SK-N-SH (cell line): ENCODE data around the gene GGPS1. TPM values are rescaled to one million over a fixed set of nuclear protein-coding genes. Genes with fewer than 3 reads are reported as not detected.
A peak's percentile ranks its signal among the peaks of the same experiment; 100 is the strongest.

Source experiments
- CTCF ChIA-PET: fragments of 300-600, 350-600 bp; formaldehyde crosslinking; extraction: SDS; loops from one replicate; lab custom pipeline; 2021; lab: Yijun Ruan, JAX
- POLR2A ChIA-PET: fragments of 350-600 bp; sonication (Branson Sonifier 250); formaldehyde crosslinking; extraction: SDS; loops from one replicate; lab custom pipeline; 2020; ENCODE audit warnings: antibody characterized with exemption, inconsistent platforms; lab: Yijun Ruan, JAX
- DNase-seq: peaks from one replicate; pipeline ENCODE4 v3.0.0; 2012
- H2AFZ ChIP-seq: fragments of 200-600 bp; sonication (generic); 2 replicates; pipeline ENCODE4 v1.8.1; 2016; ENCODE audit warnings: antibody characterized with exemption, mild to moderate bottlenecking, low read depth
- H3F3A ChIP-seq: fragments of 200-600 bp; sonication (generic); replicated peaks from 2 replicates; pipeline ENCODE3; 2016; ENCODE audit warnings: antibody characterized with exemption, mild to moderate bottlenecking; ENCODE audit not compliant: insufficient read depth
- H3K27ac ChIP-seq, 2 experiments: fragments of 200-500 bp in 1 of 2; fragments of 200-600 bp in 1 of 2; sonication (Bioruptor generic) in 1 of 2; sonication (generic), shearing (Covaris generic) in 1 of 2; 2 replicates each; pipeline versions ENCODE4 v1.5.1 to v1.6.1; 2014 to 2016; ENCODE audit warnings: low read depth in 2 of 2, inconsistent platforms in 1 of 2, low read length in 1 of 2, mild to moderate bottlenecking in 1 of 2, mixed read lengths in 1 of 2
- H3K27me3 ChIP-seq: fragments of 200-600 bp; sonication (generic), shearing (Covaris generic); 2 replicates; pipeline ENCODE4 v1.6.1; 2016; ENCODE audit warnings: mixed run types; ENCODE audit not compliant: insufficient read depth
- H3K36me3 ChIP-seq, 2 experiments: fragments of 200-500 bp in 1 of 2; fragments of 200-600 bp in 1 of 2; sonication (Bioruptor generic) in 1 of 2; sonication (generic) in 1 of 2; replicated peaks in 1 of 2; 2 replicates each; pipeline versions ENCODE3 to v1.5.1; 2014 to 2016; ENCODE audit warnings: low read length in 1 of 2, mild to moderate bottlenecking in 1 of 2; ENCODE audit not compliant: insufficient read depth in 2 of 2, control insufficient read depth in 1 of 2
- H3K4me1 ChIP-seq, 2 experiments: fragments of 200-500 bp in 1 of 2; fragments of 200-600 bp in 1 of 2; sonication (Bioruptor generic) in 1 of 2; sonication (generic), shearing (Covaris generic) in 1 of 2; 2 replicates each; pipeline versions ENCODE4 v1.5.1 to v1.6.1; 2014 to 2016; ENCODE audit warnings: low read depth in 1 of 2, low read length in 1 of 2, mixed run types in 1 of 2; ENCODE audit not compliant: insufficient read depth in 2 of 2, control insufficient read depth in 1 of 2
- H3K4me2 ChIP-seq: fragments of 200-600 bp; sonication (generic), shearing (Covaris generic); 2 replicates; pipeline ENCODE4 v1.6.1; 2017; ENCODE audit warnings: mixed run types
- H3K4me3 ChIP-seq, 2 experiments: fragments of 200-500 bp in 1 of 2; fragments of 200-600 bp in 1 of 2; sonication (Bioruptor generic) in 1 of 2; sonication (generic), shearing (Covaris generic) in 1 of 2; 2 replicates each; pipeline versions ENCODE4 v1.5.1 to v1.8.1; 2014 to 2016; ENCODE audit warnings: low read depth in 2 of 2, inconsistent platforms in 1 of 2, low read length in 1 of 2, mild to moderate bottlenecking in 1 of 2, mixed read lengths in 1 of 2, moderate library complexity in 1 of 2
- H3K79me2 ChIP-seq: fragments of 200-600 bp; sonication (generic); 2 replicates; pipeline ENCODE4 v1.8.1; 2017; ENCODE audit warnings: mild to moderate bottlenecking; ENCODE audit not compliant: insufficient read depth
- H3K9ac ChIP-seq: fragments of 200-600 bp; sonication (generic); 2 replicates; pipeline ENCODE4 v1.6.1; 2017; ENCODE audit warnings: mixed run types
- H3K9me2 ChIP-seq: fragments of 200-600 bp; sonication (generic); 2 replicates; pipeline ENCODE4 v1.6.1; 2017; ENCODE audit warnings: mixed run types
- H3K9me3 ChIP-seq: fragments of 200-600 bp; sonication (generic); 2 replicates; pipeline ENCODE4 v1.6.1; 2017; ENCODE audit warnings: mixed run types, mild to moderate bottlenecking, moderate library complexity
- H4K20me1 ChIP-seq: fragments of 200-600 bp; sonication (generic); 2 replicates; pipeline ENCODE4 v1.6.1; 2017; ENCODE audit warnings: mild to moderate bottlenecking, mixed run types; ENCODE audit not compliant: insufficient read depth
- CHD2 ChIP-seq: fragments of 150-350 bp; IDR thresholded peaks from 2 replicates; pipeline ENCODE4 v1.6.1; 2018; ENCODE audit warnings: low read length; ENCODE audit not compliant: partially characterized antibody
- EP300 ChIP-seq, 2 experiments: IDR thresholded peaks; 2 replicates each; pipeline versions ENCODE4 v1.4.0 to v1.6.1; 2012; ENCODE audit warnings: borderline replicate concordance in 1 of 2, low read depth in 1 of 2, low read length in 1 of 2
- FOSL2 ChIP-seq: IDR thresholded peaks from 2 replicates; pipeline ENCODE4 v1.4.0; 2012; ENCODE audit warnings: low read depth, mild to moderate bottlenecking, moderate library complexity, borderline replicate concordance
- FOXJ3 ChIP-seq: sonication (generic); formaldehyde crosslinking; IDR thresholded peaks from 2 replicates; pipeline ENCODE4 v1.5.1; 2020; ENCODE audit warnings: mild to moderate bottlenecking, missing genetic modification reagents
- FOXM1 ChIP-seq: IDR thresholded peaks from 2 replicates; pipeline ENCODE4 v1.4.0; 2012; ENCODE audit warnings: low read depth, mild to moderate bottlenecking
- GABPA ChIP-seq: IDR thresholded peaks from 2 replicates; pipeline ENCODE4 v1.4.0; 2012; ENCODE audit warnings: low read depth, mild to moderate bottlenecking
- JUND ChIP-seq: IDR thresholded peaks from 2 replicates; pipeline ENCODE4 v1.4.0; 2012
- MEF2A ChIP-seq: IDR thresholded peaks from 2 replicates; pipeline ENCODE4 v1.4.0; 2012; ENCODE audit warnings: low read depth, borderline replicate concordance
- NRF1 ChIP-seq: IDR thresholded peaks from 2 replicates; pipeline ENCODE4 v1.6.1; 2012; ENCODE audit warnings: low read depth, mild to moderate bottlenecking, low read length
- POLR2AphosphoS5 ChIP-seq: IDR thresholded peaks from 2 replicates; pipeline ENCODE4 v1.6.1; 2012; ENCODE audit warnings: low read depth, low read length
- RFX5 ChIP-seq: IDR thresholded peaks from 2 replicates; pipeline ENCODE4 v1.6.1; 2012; ENCODE audit warnings: mild to moderate bottlenecking, improper control_type of control experiment, low read length
- RXRA ChIP-seq: IDR thresholded peaks from 2 replicates; pipeline ENCODE4 v1.4.0; 2012; ENCODE audit warnings: low read depth, mild to moderate bottlenecking, borderline replicate concordance
- SIN3A ChIP-seq: IDR thresholded peaks from 2 replicates; pipeline ENCODE4 v1.6.1; 2012; ENCODE audit warnings: low read depth, mild to moderate bottlenecking, low read length, moderate library complexity, borderline replicate concordance
- TEAD4 ChIP-seq: IDR thresholded peaks from 2 replicates; pipeline ENCODE4 v1.4.0; 2012; ENCODE audit warnings: mild to moderate bottlenecking, borderline replicate concordance; ENCODE audit not compliant: insufficient read depth
- YY1 ChIP-seq: IDR thresholded peaks from 2 replicates; pipeline ENCODE4 v1.4.0; 2012; ENCODE audit warnings: low read depth, mild to moderate bottlenecking
- WGBS: methylation state at CpG from one replicate; pipeline ENCODE4 v1.1.6; 2017; ENCODE audit warnings: low lambda C conversion rate; 5-methylcytosine and 5-hydroxymethylcytosine counted together
- polyA plus RNA-seq, 3 experiments: library from polyadenylated mRNA; depleted of rRNA; stranded (reverse); fragments of >200 nt; gene quantifications; 2 replicates each; pipeline ENCODE4 v1.2.3, GENCODE V29; 2012
- TF ChIP-seq, protein P1 (sequence below): IDR thresholded peaks from 2 replicates; pipeline ENCODE4 v1.6.1; 2012; ENCODE audit warnings: mild to moderate bottlenecking, low read depth, low read length, moderate library complexity
- TF ChIP-seq, protein P2 (sequence below): IDR thresholded peaks from 2 replicates; pipeline ENCODE4 v1.4.0; 2012; ENCODE audit warnings: low read depth
- TF ChIP-seq, protein P3 (sequence below): IDR thresholded peaks from 2 replicates; pipeline ENCODE4; 2012
- TF ChIP-seq, protein P4 (sequence below): IDR thresholded peaks from 2 replicates; pipeline ENCODE4 v1.4.0; 2012; ENCODE audit warnings: low read depth, borderline replicate concordance
- TF ChIP-seq, protein P5 (sequence below): fragments of 200-600 bp; sonication (generic); IDR thresholded peaks from 2 replicates; pipeline ENCODE4 v1.6.1; 2017; ENCODE audit warnings: antibody characterized with exemption, mild to moderate bottlenecking, moderate library complexity
- TF ChIP-seq, protein P6 (sequence below): fragments of 150-350 bp; IDR thresholded peaks from 2 replicates; pipeline ENCODE4 v1.6.1; 2017; ENCODE audit warnings: antibody characterized with exemption, low read length, low read depth, borderline replicate concordance

Gene GGPS1
- polyA plus RNA-seq (2012; rRNA removed) = 15.7 and 18.5 TPM in 2 replicates
- polyA plus RNA-seq (2012; cell fraction: cytosol; rRNA removed) = 25.2 and 28.2 TPM in 2 replicates
- 7.8 and 10.6 TPM in 2 replicates for polyA plus RNA-seq (2012; cell fraction: nucleus; rRNA removed)

DNA sequence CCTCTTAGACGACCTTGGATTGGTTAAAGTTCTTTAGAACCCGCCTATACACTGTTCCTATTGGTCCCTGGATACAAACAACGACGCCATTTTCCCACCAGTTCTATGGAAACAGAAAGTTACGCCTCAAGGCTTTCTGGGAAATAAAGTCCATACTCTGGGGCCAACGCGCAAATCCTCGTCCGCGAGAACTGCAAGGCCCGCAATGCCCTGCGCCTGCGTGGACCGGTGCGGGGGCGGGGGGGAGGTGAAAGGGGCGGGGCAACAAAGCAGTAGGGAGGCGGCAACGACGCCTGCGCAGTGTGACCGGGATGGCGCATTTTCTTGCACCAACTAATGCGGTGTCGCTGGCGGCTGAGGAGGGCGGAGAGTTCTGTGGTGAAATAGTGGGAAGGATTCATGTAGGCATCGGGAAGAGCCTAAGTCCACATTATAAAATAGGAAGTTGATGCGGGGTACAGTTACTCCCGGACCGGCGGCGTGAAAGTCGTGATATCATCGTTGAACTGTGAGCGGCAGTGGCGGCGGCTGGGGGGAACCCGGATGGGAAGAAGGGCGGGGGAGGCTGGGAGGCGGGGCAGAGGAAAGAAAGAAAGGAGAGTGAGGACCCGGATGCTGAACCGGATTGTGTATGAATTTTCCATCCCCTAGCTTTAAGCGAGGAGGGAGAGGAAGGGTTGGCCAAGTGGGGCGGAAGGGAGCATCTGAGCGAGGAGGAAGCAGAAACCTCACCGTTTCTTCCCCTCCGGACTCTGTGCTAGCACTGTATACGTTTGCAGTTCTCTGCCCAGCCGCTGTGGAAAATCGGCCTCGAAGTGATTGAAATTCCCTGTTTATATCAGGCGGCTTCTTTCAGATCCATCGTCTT is at the start of gene GGPS1:
GGPS1 (plus strand) TSS at position 300 of the 868 bp plus-strand sequence. CDS start 6,695 bp downstream, outside the sequence.
- Histone ChIP-seq H3K36me3 (peaks cover 14 to 28% of the 10 kb centered on the region in 2 experiments), H3K79me2 (peaks cover 87% of the 10 kb centered on the region), H3K9me3 (no peaks in the 10 kb centered on the region), H3K4me2 (peak within 1 kb of the TSS; percentile 94), H2AFZ (peak within 1 kb of the TSS; percentile 80), H3K9me2 (no peaks in the 10 kb centered on the region), H3K27ac (peak within 1 kb of the TSS; percentile 96 to 99), H3F3A (peaks cover 19% of the 10 kb centered on the region), H3K4me3 (peak within 1 kb of the TSS; percentile 86), H4K20me1 (peaks cover 58% of the 10 kb centered on the region), H3K4me1 (peaks cover 13 to 28% of the 10 kb centered on the region in 2 experiments; a peak in 3 of 4 replicates), H3K9ac (peak within 1 kb of the TSS; percentile 91), H3K27me3 (no peaks in the 10 kb centered on the region)
- POLR2A ChIA-PET = interaction anchor here (1.0 to 1.8 kb wide), 3 partner anchors 11 to 87 kb away, joined by 3 to 6 read pairs (median 5); partner anchors contain the start of gene TBCE
- WGBS = under 1% methylated on average over 54 of the region's 54 CpGs
- CTCF ChIA-PET = interaction anchor here (1.0 to 5.9 kb wide), 6 partner anchors 39 to 110 kb away, joined by 3 to 34 read pairs (median 4); partner anchors contain the start of gene TBCE
- DNase-seq = peak; percentile 92
- TF ChIP-seq RXRA (no peak), SIN3A (no peak), MEF2A (no peak), RFX5 (peak; percentile 52; the same call in 1 of the 2 replicates), CHD2 (peak; percentile 68), TEAD4 (no peak), GABPA (peak; percentile 89), YY1 (peak; percentile 85; the same call in 1 of the 2 replicates), FOSL2 (no peak), JUND (no peak), FOXM1 (no peak), FOXJ3 (CRISPR knock-in tag) (0 out of 2 replicates have a peak, but pooled peaks have one; percentile 43), EP300 (IDR thresholded peaks at IDR 0.05; ENCODE audit: borderline replicate concordance in 1 of 2, low read depth in 1 of 2, low read length in 1 of 2) (peak; percentile 8 to 13; a peak in 1 of 4 replicates), POLR2AphosphoS5 (peak; percentile 94), NRF1 (peak; percentile 71)
- TF ChIP-seq, protein P1, sequence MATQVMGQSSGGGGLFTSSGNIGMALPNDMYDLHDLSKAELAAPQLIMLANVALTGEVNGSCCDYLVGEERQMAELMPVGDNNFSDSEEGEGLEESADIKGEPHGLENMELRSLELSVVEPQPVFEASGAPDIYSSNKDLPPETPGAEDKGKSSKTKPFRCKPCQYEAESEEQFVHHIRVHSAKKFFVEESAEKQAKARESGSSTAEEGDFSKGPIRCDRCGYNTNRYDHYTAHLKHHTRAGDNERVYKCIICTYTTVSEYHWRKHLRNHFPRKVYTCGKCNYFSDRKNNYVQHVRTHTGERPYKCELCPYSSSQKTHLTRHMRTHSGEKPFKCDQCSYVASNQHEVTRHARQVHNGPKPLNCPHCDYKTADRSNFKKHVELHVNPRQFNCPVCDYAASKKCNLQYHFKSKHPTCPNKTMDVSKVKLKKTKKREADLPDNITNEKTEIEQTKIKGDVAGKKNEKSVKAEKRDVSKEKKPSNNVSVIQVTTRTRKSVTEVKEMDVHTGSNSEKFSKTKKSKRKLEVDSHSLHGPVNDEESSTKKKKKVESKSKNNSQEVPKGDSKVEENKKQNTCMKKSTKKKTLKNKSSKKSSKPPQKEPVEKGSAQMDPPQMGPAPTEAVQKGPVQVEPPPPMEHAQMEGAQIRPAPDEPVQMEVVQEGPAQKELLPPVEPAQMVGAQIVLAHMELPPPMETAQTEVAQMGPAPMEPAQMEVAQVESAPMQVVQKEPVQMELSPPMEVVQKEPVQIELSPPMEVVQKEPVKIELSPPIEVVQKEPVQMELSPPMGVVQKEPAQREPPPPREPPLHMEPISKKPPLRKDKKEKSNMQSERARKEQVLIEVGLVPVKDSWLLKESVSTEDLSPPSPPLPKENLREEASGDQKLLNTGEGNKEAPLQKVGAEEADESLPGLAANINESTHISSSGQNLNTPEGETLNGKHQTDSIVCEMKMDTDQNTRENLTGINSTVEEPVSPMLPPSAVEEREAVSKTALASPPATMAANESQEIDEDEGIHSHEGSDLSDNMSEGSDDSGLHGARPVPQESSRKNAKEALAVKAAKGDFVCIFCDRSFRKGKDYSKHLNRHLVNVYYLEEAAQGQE = no peak; the same call in 1 of the 2 replicates
- TF ChIP-seq, protein P2, sequence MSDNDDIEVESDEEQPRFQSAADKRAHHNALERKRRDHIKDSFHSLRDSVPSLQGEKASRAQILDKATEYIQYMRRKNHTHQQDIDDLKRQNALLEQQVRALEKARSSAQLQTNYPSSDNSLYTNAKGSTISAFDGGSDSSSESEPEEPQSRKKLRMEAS = peak; percentile 34; the same call in 1 of the 2 replicates
- TF ChIP-seq, protein P3, sequence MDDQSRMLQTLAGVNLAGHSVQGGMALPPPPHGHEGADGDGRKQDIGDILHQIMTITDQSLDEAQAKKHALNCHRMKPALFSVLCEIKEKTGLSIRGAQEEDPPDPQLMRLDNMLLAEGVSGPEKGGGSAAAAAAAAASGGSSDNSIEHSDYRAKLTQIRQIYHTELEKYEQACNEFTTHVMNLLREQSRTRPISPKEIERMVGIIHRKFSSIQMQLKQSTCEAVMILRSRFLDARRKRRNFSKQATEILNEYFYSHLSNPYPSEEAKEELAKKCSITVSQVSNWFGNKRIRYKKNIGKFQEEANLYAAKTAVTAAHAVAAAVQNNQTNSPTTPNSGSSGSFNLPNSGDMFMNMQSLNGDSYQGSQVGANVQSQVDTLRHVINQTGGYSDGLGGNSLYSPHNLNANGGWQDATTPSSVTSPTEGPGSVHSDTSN = peak; percentile 26
- TF ChIP-seq, protein P4, sequence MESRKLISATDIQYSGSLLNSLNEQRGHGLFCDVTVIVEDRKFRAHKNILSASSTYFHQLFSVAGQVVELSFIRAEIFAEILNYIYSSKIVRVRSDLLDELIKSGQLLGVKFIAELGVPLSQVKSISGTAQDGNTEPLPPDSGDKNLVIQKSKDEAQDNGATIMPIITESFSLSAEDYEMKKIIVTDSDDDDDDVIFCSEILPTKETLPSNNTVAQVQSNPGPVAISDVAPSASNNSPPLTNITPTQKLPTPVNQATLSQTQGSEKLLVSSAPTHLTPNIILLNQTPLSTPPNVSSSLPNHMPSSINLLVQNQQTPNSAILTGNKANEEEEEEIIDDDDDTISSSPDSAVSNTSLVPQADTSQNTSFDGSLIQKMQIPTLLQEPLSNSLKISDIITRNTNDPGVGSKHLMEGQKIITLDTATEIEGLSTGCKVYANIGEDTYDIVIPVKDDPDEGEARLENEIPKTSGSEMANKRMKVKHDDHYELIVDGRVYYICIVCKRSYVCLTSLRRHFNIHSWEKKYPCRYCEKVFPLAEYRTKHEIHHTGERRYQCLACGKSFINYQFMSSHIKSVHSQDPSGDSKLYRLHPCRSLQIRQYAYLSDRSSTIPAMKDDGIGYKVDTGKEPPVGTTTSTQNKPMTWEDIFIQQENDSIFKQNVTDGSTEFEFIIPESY = 0 out of 2 replicates have a peak, but pooled peaks have one; percentile 56
- TF ChIP-seq, protein P5, sequence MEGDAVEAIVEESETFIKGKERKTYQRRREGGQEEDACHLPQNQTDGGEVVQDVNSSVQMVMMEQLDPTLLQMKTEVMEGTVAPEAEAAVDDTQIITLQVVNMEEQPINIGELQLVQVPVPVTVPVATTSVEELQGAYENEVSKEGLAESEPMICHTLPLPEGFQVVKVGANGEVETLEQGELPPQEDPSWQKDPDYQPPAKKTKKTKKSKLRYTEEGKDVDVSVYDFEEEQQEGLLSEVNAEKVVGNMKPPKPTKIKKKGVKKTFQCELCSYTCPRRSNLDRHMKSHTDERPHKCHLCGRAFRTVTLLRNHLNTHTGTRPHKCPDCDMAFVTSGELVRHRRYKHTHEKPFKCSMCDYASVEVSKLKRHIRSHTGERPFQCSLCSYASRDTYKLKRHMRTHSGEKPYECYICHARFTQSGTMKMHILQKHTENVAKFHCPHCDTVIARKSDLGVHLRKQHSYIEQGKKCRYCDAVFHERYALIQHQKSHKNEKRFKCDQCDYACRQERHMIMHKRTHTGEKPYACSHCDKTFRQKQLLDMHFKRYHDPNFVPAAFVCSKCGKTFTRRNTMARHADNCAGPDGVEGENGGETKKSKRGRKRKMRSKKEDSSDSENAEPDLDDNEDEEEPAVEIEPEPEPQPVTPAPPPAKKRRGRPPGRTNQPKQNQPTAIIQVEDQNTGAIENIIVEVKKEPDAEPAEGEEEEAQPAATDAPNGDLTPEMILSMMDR = no peak; the same call in 1 of the 2 replicates
- TF ChIP-seq, protein P6, sequence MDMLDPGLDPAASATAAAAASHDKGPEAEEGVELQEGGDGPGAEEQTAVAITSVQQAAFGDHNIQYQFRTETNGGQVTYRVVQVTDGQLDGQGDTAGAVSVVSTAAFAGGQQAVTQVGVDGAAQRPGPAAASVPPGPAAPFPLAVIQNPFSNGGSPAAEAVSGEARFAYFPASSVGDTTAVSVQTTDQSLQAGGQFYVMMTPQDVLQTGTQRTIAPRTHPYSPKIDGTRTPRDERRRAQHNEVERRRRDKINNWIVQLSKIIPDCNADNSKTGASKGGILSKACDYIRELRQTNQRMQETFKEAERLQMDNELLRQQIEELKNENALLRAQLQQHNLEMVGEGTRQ = no peak
